ENCODE data around the gene CHMP4A.
"Not testable (repeated sequence)": the region's sequence is repeated elsewhere in the genome, so short reads cannot be mapped to it uniquely, and the experiment has no call there.

The CHMP4A gene

DNA sequence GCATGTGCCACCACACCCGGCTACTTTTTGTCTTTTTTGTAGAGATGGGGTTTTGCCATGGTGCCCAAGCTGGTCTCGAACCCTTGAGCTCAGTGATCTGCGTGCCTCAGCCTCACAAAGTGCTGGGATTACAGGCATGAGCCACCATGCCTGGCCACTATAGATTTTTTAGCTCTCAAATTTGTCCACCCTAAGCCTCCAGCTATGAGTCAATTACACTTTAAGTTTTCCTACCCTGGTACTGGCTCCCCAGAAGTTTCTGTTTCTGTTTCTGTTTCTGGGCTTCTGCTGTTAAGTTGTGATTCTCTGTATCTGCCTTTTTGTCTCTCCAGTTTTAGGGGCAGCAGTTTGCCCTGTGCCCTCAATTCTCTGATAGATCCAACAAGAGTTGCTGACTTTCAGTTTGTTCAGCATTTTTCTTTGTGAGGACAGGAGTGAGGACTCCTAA is 33.5 kb upstream of the CHMP4A start:
- DNase-seq: peak; percentile 43

DNA sequence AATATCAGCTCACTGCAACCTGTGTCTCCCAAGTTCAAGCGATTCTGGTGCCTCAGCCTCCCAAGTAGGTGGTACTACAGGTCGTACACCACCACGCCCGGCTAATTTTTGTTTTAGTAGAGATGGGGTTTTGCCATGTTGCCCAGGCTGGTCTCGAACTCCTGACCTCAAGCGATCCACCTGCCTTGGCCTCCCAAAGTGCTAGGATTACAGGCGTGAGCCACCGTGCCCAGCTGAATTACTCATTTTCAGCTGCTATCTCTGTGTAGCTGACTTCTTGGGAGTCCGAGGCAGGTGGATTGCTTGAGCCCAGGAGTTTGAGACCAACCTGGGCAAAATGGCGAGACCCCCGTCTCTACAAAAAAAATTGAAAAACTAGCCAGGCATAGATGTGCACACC is 32.1 kb upstream of the CHMP4A start:
- DNase-seq: not testable (repeated sequence)

DNA sequence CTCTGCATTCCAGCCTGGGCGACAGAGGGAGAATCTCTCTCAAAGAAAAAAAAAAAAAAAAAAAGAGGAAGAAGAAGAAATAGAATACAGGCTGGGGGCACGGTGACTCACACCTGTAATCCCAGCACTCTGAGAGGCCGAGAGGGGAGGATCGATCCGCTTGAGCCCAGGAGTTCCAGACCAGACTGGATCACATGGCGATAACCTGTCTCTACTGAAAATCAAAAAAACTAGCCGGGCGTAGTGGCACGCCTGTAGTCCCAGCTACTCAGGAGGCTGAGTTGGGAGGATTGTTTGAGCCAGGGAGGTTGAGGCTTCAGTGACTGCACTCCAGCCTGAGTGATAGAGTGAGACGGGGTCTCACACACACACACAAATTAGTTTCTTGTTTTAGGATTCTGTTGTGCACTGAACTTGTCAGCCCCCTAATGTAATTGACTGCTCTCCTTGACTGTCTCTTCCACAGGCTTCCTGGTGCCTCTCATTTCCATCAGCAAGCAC is 30.1 kb upstream of the CHMP4A start:
- DNase-seq: no peak

DNA sequence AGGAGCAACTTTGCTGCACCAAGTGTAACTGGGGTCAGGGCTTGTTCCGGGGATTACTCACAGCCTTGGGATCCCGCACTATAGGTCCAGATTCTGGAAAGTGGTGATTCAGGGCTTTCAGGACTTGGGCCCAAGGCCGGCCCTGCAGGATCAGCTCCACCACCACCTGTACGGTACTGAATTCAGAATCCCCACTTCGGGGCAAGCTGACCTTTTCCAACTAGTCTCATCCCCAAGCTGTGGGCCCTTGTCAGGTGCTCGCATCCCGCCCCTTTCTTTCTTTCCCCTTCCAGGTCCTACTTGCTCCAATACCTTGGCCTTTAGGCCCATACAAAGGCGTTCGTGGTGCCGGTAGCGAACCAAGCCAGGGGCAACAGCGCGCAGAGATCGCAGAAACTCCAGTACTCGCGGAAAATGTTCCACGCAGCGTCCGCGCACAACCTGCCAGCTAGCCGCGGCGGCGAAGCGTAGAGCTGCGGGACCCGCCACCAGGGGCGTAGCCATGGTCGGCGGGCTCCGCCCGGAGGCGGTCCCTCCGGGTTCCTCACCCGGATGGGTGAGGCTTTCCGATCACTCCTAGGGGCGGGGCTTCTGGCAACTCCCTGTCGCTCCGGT is 28.6 kb upstream of the CHMP4A start:
- peak; percentile 96 for DNase-seq

DNA sequence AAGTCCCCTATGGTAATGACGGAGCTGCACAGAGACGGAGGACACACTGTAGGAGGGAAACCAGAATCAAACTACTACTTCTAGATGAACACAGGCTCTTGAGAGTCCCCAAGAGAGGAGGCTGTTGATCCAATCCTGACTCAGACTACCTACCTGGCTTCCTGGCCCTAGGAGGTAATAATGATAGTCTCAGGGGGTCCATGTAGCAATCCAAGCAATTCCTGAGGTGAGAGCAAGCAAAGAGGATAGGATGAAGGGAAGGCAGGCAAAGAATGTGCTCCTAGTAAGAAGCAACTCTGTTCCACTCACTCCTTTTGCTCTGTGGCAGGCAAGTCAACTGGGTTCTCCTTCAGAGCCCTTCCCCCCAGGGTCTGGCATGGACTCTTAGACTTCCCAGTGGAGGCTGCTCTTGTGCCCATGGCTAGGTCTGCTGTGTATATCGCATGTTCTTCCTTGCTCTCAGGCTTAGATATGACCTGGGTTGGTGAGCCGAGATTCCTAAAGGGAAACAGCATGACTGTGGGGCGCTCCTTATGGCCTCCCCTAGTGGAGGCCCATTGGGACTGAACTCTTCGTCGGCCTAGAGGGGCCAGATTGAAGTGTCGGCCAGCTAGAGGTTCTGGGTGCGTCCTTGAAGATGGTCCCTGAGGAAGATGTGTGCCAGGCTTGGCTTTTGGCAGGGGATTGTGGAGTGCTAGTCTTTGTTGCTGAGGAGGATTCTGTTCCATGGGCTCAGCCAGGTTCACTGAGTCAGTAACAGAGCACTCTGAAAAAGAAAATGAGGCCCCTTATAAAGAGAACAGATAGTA is 27.0 kb upstream of the CHMP4A start:
- DNase-seq: no peak

DNA sequence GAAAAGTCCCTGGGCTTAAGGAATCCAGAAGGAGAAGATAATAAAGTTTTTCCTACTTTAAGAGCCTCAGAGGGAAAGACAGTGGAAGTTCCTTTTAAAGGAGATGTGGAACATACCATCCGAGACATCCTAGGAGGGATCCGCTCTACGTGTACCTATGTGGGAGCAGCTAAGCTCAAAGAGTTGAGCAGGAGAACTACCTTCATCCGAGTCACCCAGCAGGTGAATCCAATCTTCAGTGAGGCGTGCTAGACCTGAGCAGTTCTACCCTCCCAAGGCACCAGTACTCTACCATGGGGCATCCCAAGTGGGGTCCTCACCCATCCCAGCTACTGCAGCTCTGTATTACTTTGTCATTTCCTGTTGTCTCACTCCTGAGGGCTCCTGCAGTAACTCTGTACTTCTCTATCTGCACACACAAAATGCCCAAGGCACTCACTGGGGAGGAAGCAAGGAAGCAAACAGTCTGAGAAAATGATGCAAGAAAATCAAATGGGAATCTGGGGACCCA is 25.3 kb upstream of the CHMP4A start:
- DNase-seq: no peak

DNA sequence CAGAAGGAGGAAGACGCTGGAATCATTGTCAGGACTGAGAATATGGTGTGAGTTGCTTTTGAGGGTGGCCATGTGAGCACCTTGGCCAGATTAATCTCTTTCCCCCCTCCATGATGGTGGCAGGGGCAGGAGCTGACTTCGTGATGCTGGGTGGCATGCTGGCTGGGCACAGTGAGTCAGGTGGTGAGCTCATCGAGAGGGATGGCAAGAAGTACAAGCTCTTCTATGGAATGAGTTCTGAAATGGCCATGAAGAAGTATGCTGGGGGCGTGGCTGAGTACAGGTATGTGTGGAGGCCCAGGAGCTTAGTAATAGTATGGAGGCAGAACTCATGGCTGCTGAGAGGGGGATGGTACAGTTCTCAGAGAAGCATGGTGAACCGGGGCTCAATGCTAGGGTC is 24.8 kb upstream of the CHMP4A start:
- peak; percentile 22 for DNase-seq

DNA sequence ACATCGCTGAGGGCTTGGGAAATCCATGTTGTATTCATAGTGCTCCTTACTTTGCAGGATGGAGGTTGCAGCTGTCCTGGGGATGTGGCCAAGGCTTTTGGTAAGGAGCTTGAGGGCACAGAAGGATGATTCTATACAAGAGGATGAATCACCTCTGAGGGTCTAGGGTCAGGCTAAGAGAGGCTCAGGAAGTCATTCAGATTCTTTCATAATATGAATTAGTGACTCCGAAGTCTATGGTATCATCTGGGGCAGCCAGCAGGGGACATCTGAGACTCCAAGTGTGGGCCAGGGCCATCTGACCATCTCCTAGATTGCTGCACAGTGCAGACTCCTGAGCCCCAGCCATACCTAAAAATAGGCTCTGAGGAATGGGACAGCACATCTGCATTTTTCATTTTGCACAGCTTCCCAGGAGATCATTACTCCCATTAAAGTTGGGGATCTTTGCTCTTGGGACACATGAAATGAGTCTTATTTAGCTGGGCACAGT is 24.2 kb upstream of the CHMP4A start:
- no peak for DNase-seq

DNA sequence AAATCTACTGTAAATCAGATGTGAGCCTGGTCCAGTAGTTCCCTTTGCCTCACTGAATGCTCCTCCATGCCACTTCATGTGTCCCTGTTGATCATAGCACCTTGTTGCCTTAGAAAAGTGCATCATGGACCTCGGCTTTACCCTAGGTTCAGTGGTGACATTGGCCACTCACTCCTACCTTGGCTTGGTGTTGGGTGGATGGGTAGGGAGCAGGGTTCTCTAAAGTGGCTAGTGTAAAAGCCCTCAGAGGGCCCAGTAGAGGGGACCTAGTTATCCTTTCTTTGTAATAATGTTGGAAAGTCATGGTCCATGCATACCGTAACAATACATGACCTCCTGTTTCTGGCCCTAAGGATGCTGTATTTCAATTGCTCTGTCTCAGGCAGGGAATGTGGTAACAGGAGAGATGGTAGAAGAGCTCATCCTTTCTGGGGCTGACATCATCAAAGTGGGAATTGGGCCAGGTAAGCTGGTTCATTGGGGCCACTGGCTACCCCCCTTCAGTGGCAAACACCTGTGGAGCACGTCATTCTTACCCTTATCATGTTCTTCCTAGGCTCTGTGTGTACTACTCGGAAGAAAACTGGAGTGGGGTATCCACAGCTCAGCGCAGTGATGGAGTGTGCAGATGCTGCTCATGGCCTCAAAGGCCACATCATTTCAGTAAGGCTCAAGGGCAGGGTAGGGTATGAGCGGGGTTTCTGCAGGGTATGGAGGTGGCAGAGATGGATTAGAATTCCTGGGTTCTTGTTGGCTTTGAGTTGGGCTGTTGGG is 23.6 kb upstream of the CHMP4A start:
- no peak for DNase-seq

DNA sequence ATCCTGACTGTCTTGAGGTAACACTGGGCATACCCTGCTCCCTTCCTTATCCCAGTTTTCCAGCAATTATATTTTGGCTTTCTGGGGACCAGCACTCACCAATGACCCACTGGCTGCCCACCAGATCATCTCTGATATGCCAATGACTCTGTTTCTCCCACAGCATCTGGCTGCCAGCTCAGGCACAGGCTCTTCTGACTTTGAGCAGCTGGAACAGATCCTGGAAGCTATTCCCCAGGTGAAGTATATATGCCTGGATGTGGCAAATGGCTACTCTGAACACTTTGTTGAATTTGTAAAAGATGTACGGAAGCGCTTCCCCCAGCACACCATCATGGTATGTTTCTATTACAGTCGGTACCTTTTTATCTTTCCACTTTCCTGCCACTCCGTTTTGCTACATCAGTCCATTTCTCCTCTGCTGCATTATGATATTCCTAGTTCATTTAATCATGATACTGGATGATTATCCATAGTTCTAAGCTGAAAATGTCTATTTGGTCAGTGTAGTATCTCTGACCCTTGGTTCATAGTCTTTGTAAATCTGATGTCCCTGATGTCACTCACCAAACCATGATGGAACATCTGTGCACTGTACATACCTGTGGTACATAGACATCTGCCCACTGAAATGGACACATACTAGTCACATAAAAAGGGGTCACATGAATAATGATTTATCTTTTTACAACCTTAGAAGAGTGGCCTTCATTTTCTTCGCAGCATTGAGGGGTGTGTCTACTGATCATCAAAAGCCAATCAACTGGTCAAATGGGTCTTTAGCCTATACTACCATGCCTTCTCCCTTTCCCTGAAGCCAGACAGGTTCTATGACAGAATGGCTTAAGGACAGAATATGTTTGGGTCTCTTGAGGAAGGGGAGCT is 22.8 kb upstream of the CHMP4A start:
- DNase-seq: no peak

DNA sequence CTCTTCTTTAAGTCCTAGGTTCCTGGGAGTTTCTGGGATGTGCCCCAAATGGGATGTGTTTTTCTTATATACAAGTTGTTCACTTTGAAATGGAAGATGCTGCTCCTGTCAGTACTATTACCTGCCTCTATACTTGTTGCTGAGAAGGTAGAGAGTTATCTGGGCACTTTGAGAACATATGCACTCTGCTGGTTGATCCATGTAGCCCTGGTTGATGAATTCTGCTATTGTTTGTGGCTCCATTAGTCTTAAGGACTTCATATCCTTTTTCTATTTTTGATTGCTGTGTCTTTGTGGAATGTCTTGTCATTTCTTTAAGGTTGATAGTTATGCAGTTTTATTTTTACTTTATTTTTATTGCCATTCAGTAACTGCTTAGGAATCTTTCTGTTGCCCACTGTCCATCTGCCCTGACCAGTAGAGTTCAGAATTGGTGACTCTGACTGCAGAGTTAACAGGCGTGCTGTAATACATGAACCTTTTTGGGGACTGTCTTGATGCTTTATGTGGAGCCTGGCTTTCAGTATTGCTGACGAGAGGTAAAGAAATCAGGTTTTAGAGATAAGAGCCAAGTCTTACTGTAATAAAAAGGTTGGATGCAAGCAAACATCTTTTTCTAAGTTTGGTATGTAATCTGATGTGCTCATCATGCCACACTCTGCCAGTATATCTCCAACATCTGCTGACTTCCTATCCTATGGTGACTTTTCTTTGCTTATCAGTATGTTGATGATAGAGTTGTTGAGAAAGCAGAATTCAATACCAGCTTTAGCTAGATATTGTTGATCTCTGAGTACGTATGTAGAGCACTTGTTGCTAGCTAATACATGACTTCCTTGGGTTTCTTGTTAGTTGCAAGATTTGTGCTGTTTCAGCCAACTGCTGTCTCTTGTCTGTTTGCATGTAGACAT is 21.1 kb upstream of the CHMP4A start:
- no peak for DNase-seq

DNA sequence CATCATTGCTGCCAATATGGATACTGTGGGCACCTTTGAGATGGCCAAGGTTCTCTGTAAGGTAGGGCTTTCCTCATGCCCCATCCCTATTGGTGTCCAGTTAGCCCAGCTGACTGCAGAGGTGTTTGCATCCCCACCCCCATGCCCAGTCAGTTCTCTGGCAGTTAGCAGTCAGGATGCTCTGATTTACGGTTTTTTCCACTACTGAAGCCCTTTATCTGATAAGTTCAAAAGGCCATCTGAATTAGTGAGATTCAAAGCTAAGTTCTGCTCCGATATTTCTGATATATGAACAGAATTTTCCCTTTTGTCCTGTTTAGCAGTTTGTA is 20.2 kb upstream of the CHMP4A start:
- DNase-seq: peak; percentile 34

DNA sequence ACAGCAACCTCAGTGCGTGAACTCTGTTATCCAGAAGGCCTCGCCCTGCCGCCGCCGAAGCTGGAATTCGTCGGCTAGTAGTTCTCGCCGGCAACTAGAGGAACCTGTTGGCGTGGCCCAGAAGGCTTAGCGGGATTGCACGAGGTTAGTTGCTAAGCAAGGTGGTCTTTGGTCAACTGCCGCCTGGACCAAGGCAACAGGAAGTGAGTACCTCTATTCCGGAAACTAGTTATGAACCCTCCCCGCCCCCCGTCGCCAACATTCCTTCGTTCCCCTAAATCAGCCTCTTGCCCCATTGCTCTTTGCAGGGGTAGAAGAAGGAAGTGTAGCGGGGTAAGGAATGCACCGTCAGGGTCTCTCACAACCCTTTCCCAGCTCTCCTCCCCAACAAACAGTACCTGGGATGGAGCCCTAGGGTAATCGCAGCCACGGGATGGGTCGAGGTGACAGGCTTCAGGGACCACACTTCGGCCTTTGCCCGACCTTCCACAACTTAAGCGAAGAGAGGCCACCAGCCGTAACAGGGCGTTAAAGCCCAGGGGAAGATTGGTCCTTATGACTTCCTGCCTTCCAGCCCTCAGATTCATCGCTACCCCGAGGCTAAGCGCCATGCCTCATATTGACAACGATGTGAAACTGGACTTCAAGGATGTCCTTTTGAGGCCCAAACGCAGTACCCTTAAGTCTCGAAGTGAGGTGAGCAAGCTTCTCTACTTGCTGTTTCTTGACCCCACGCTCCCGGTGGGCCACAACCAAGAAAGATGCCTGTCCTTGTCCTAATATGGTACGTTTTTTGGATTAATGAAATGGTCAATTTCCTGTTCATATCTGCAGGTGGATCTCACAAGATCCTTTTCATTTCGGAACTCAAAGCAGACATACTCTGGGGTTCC is 19.6 kb upstream of the CHMP4A start, which contains the start of gene GMPR2:
Gene GMPR2, plus strand, starts transcription at position 285 of the 893 bp plus-strand sequence. Its CDS starts 325 bp downstream, at position 610.
- peak; percentile 22 for DNase-seq

DNA sequence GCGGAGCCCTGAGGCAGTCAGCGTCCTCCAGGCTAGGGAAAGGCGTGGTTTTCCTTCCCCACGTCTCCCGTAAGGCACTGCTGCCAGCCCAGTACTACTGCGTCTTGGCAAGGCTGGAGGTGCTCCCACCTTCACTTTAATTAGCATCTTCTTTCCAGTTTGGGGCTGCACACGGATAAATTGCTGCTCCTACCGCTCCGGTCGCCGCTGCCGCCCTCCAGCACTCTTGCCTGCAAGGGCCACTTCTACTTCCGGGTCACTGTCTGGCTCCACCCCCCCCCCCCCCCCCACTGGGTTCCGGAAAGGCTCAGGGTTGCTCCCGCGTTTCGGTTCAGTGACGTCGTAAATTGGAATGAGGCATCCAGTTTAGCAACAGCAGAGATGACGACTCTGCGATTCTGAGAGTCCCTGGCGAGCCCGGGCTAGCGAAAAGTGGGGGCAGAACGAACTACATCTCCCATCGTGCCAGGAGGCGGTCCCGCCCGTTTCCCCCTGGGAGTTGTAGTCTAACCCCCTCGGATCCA is 18.9 kb upstream of the CHMP4A start, which contains the start of gene NEDD8:
Gene NEDD8, minus strand, starts transcription at position 247 of the 524 bp plus-strand sequence. Its CDS starts 100 bp downstream, at position 147.
- peak; percentile 96 for DNase-seq

DNA sequence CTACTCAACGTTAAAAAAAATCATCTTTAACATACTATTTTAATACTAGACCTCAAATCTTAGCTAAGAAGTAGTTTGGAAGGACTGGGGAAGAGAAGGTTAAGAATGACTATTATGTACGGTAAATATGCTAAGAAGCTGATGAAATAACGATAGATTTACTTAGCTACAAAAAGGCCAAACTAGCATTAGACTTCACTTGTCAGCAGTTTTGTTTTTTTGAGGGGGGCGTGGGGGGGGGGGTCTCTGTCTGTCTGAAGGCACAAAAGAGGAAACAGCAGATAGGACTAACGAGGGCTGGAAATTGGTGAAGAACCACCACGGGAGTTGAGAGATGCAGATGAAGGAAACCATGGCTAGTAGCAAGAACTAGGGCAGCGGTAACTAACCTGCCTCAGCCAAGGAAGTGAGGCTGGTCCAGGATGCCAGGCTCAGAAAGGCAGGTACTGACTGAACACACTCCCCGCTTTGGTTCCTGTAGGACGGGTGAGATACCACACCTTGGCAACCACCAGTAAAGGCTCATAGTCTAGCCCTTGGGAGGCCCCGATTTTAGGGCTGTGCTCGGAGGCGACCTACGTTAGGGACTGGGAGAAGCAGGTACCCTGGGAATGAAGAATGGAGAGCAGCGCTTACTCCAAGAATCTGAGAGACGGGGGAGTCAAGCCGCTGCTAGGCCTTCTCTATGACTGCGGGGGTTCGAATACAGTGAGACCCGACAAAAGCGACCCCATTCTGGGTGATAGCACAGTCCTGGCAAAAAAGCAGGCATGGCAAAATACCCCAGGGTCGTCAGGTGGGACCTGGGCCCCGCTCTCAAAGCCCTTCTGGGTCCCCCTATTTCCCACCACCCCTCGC is 18.2 kb upstream of the CHMP4A start:
- peak; percentile 46 for DNase-seq

DNA sequence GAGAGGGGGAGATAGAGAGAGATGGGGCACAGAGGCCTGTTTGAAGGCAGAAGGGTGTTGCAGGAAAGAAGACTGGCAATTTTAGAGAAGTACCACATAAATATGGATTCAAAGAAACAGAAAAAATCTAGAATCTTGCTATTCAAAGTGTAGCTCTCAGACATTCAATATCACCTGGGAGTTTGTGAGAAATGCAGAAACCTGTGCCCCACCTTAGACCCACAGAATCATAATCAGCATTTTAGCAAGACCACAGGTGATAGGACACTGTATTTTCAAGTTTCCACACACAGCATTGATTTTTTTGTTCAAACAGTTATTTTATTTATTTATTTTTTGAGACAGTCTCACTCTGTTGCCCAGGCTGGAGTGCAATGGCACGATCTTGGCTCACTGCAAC is 15.6 kb upstream of the CHMP4A start:
- DNase-seq: no peak

DNA sequence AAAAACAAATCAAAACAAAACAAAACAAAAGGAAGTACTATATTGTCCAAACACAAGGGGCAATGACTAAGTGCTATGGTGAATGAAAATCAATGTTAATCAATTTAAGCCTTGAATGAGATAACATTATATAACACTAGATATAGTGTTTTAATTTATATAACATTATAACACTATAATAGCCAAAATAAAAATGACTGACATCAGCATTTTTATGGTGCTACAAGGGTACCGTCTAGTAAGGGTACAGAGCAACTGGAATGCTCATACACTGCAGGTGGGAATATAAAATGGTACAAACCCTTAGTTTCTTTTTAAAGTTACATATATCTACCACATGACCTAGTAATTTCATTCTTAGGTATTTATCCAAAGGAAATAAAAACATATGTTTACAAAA is 13.2 kb upstream of the CHMP4A start:
- DNase-seq: no peak

DNA sequence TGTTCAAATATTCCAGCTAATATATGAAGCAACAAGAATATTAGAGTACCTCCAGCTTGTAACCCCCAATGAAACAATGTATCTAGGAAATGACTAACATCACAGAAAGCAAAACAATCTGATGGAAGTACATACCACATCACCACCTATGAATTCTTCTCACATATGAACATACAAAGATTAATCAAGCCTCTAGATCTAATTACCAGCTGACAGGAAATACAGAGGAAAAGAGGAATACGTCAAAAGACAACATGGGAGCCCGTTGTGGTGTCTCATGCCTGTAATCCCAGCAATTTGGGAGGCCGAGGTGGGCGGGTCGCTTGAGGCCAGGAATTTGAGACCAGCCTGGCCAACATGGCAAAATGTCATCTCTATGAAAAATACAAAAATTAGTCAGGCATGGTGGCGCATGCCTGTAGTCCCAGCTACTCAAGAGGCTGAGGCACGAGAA is 11.4 kb upstream of the CHMP4A start:
- no peak for DNase-seq

All from activated CD4-positive, alpha-beta T cell treated with anti-CD3 and anti-CD28 coated beads for 48 hours (primary cell).